Adipocyte (in vitro differentiated cells): ENCODE results near the gene MAP3K10.
A peak's percentile ranks its signal among the peaks of the same experiment; 100 is the strongest.

Source experiments
- DNase-seq: peaks from one replicate; pipeline ENCODE4 v3.0.0-alpha.2; 2015; ENCODE audit warnings: low read depth
- H3K27me3 ChIP-seq: replicated peaks from 2 replicates; pipeline ENCODE4 v1.7.0; 2013; ENCODE audit warnings: mild to moderate bottlenecking, low read length, moderate library complexity; ENCODE audit not compliant: control insufficient read depth, insufficient read depth
- H3K36me3 ChIP-seq: 2 replicates; pipeline ENCODE4 v1.7.0; 2013; ENCODE audit warnings: low read length, mild to moderate bottlenecking, moderate library complexity; ENCODE audit not compliant: control insufficient read depth, insufficient read depth, severe bottlenecking
- H3K4me1 ChIP-seq: 2 replicates; pipeline ENCODE4 v1.7.0; 2013; ENCODE audit warnings: mild to moderate bottlenecking, low read length, moderate library complexity; ENCODE audit not compliant: control insufficient read depth, insufficient read depth
- H3K4me3 ChIP-seq: 2 replicates; pipeline ENCODE4 v1.7.0; 2013; ENCODE audit warnings: mild to moderate bottlenecking, low read length, moderate library complexity
- H3K9ac ChIP-seq: 2 replicates; pipeline ENCODE4 v1.7.0; 2013; ENCODE audit warnings: mild to moderate bottlenecking, low read length, moderate library complexity
- H3K9me3 ChIP-seq: 2 replicates; pipeline ENCODE4 v1.7.0; 2013; ENCODE audit warnings: mild to moderate bottlenecking, low read length, moderate library complexity; ENCODE audit not compliant: control insufficient read depth

The MAP3K10 gene

DNA sequence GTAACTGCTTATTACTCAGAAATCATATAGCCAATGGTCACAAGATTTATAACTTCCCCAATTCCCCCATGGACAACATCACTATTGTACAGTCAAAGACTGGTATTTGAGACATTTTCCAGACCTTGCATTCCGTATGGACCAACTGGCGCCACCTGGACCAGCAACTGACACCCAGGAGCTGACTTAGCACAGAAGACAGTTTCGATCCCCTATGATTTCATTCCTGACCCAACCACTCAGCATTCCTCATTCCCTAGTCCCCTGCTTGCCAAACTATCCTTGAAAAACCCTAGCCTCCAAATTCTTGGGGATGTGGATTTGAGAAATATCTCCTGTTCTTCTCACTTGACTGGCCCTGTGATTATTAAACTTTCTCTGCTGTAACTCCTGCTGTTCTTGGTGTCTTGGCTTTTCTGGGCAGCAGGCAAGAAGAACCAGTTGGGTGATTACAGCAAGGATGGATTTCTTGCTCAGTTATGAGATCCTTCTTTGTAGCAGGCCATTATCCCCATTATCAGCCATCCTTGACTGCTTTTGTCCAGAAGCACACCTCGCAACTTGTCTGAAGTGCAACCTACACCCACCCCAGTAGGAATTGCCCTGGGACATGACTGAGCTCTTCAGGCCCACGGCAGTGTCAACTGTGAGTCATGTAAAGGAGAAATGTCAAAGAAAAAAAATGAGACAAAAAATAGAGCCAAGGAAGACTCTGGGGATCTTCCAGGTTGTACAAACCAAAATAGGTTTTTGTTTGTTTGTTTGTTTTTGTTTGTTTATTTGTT, 13.7 kb upstream of the MAP3K10 start:
- no peaks in the 10 kb centered on the region for H3K36me3 ChIP-seq
- peaks cover 8% of the 10 kb centered on the region for H3K9me3 ChIP-seq
- H3K4me1 ChIP-seq = peaks cover 9% of the 10 kb centered on the region
- DNase-seq = no peak
- H3K4me3 ChIP-seq = no peak overlapping the region
- H3K27me3 ChIP-seq = no peaks in the 10 kb centered on the region
- no peak overlapping the region for H3K9ac ChIP-seq

DNA sequence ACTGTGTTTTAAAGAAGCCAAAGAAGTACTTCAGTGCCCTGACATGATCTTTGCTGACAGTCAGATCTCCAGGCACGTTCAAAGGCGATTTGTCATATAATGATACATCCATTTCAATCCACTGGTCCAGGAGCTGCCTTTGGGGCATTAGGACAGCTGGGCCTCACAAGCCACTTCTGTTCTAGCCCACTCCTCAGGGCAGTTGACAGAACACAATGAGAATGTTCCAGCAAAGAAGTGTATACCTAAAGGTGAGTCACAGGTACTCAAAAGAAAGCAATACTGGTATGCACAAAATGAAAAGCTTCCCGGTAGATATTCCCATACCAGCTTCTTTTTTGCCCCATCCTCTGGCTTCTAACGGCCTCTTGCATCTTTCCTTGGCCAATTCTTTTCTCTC, 12.5 kb upstream of the MAP3K10 start:
- H3K9me3 ChIP-seq = peaks cover 8% of the 10 kb centered on the region
- H3K4me1 ChIP-seq = peaks cover 9% of the 10 kb centered on the region
- no peaks in the 10 kb centered on the region for H3K36me3 ChIP-seq
- no peak overlapping the region for H3K9ac ChIP-seq
- no peak for DNase-seq
- H3K4me3 ChIP-seq = no peak overlapping the region
- no peaks in the 10 kb centered on the region for H3K27me3 ChIP-seq

DNA sequence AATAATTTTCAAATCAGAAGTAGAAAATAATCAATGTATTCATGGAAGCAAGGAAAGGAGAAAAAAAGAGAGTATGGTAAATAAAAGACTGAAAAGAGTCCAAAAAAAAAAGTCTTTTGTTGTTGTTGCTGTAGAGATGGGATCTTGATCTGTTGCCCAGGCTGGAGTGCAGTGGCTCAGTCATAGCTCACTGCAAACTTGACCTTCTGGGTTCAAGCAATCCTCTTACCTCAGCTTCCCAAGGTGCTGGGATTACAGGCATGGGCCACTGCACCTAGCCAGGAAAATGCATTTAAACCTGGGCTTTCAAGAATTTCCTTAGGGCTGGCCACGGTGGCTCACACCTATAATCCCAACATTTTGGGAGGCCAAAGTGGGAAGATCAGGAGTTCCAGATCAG, 7.0 kb upstream of the MAP3K10 start:
- H3K4me3 ChIP-seq = no peak overlapping the region
- no peaks in the 10 kb centered on the region for H3K4me1 ChIP-seq
- H3K27me3 ChIP-seq = no peaks in the 10 kb centered on the region
- H3K36me3 ChIP-seq = no peaks in the 10 kb centered on the region
- no peak for DNase-seq
- H3K9ac ChIP-seq = no peak overlapping the region
- H3K9me3 ChIP-seq = no peaks in the 10 kb centered on the region

DNA sequence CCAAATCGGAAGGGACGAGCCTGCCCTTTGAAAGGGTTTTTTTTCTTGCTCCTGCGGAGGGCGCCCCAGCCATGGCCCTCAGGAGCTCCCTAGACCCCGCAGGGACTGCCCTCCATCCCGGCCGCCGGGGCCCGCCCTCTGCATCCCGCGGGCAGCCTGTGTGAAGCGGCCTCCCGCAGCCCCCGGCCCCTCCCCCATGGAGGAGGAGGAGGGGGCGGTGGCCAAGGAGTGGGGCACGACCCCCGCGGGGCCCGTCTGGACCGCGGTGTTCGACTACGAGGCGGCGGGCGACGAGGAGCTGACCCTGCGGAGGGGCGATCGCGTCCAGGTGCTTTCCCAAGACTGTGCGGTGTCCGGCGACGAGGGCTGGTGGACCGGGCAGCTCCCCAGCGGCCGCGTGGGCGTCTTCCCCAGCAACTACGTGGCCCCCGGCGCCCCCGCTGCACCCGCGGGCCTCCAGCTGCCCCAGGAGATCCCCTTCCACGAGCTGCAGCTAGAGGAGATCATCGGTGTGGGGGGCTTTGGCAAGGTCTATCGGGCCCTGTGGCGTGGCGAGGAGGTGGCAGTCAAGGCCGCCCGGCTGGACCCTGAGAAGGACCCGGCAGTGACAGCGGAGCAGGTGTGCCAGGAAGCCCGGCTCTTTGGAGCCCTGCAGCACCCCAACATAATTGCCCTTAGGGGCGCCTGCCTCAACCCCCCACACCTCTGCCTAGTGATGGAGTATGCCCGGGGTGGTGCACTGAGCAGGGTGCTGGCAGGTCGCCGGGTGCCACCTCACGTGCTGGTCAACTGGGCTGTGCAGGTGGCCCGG, 815 bp downstream of the MAP3K10 start:
- peak; percentile 55 for DNase-seq
- Histone ChIP-seq H3K27me3 (no peaks in the 10 kb centered on the region), H3K36me3 (no peaks in the 10 kb centered on the region), H3K4me1 (peaks cover 22% of the 10 kb centered on the region), H3K9ac (peak overlapping the region; percentile 98), H3K4me3 (peak overlapping the region; percentile 91), H3K9me3 (no peaks in the 10 kb centered on the region)

DNA sequence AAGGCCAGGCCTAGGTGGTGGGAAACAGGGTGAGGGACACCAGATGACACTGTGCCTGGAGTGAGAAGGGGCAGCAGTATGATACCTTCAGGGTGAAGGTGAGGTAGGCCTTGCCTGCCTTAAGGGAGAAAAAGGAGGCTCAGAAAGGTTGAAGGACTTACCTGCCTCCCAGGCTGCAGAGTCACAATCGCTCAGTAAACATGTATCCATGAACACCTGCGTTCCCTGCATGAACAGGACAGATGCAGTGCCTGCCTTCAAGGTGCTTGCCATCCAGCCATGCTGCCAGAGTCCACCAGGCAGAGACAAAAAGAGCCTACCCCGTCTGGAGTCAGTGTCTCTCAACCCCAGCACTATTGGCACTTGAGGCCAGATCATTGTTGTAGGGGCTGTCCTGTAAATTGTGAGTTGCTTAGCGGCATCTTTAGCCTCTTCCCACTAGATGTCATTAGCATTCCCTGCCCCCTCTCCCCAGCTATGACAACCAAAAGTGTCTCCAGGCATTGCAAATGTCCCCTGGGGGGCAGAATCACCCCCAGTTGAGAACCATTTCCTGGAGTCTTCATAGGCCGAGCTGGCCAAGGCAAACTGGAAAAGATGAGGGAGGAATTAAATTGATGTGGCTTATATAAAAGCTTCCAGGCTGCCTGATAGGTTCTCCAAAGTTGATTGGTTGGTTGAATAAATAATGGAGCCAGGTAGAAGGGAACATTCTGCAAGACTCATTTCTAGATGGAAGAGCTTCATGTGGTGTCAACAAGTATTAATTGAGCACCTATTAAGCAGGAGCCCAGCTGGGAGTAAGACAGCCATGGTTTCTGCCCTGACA, 1.7 kb downstream of the MAP3K10 start:
- H3K4me3 ChIP-seq = peak overlapping the region; percentile 91
- no peak for DNase-seq
- H3K27me3 ChIP-seq = no peaks in the 10 kb centered on the region
- no peaks in the 10 kb centered on the region for H3K36me3 ChIP-seq
- peaks cover 24% of the 10 kb centered on the region for H3K4me1 ChIP-seq
- H3K9ac ChIP-seq = peak overlapping the region; percentile 98
- H3K9me3 ChIP-seq = no peaks in the 10 kb centered on the region

DNA sequence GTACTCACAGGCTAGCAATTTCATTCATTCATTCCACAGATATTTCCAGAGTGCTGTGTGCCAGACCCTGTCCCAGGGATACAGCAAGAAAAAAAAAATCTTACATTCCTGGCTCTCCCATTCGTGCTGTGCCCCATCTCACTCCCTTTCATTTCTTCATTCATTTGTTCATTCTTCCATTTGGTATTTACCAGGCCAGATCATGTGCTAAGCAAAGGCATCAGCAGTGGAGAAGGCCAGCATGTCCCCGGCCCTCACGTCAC, 2.3 kb downstream of the MAP3K10 start:
- H3K36me3 ChIP-seq = no peaks in the 10 kb centered on the region
- no peak overlapping the region for H3K9ac ChIP-seq
- no peaks in the 10 kb centered on the region for H3K9me3 ChIP-seq
- peaks cover 24% of the 10 kb centered on the region for H3K4me1 ChIP-seq
- peak; percentile 33 for DNase-seq
- H3K4me3 ChIP-seq = no peak overlapping the region
- H3K27me3 ChIP-seq = no peaks in the 10 kb centered on the region

DNA sequence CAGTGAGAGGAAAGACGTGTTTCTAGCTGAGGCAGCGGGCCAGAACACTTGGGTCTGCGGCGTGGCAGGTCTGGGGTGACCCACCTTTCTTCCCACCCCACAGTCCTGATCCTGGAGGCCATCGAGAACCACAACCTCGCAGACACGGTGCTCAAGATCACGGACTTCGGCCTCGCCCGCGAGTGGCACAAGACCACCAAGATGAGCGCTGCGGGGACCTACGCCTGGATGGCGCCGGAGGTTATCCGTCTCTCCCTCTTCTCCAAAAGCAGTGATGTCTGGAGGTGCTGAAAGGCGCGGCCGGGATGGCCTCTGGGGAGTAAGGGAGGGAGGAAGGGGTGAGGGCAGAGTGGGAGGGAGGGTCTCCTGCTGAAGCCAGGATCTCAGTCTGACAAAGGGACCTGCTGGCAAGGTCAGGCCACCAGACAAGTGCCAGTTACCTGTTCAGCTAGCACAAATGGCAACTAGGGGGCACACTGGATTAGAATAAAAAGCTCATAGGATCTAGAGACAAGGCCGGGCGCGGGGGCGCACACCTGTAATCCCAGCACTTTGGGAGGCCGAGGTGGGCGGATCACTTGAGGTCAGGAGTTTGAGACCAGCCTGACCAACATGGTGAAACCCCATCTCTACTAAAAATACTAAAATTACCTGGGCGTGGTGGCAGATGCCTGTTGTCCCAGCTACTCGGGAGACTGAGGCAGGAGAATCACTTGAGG, 7.2 kb downstream of the MAP3K10 start:
- no peaks in the 10 kb centered on the region for H3K9me3 ChIP-seq
- no peak overlapping the region for H3K4me3 ChIP-seq
- no peaks in the 10 kb centered on the region for H3K27me3 ChIP-seq
- peaks cover 11% of the 10 kb centered on the region for H3K36me3 ChIP-seq
- DNase-seq = no peak
- peaks cover 5% of the 10 kb centered on the region for H3K4me1 ChIP-seq
- no peak overlapping the region for H3K9ac ChIP-seq

DNA sequence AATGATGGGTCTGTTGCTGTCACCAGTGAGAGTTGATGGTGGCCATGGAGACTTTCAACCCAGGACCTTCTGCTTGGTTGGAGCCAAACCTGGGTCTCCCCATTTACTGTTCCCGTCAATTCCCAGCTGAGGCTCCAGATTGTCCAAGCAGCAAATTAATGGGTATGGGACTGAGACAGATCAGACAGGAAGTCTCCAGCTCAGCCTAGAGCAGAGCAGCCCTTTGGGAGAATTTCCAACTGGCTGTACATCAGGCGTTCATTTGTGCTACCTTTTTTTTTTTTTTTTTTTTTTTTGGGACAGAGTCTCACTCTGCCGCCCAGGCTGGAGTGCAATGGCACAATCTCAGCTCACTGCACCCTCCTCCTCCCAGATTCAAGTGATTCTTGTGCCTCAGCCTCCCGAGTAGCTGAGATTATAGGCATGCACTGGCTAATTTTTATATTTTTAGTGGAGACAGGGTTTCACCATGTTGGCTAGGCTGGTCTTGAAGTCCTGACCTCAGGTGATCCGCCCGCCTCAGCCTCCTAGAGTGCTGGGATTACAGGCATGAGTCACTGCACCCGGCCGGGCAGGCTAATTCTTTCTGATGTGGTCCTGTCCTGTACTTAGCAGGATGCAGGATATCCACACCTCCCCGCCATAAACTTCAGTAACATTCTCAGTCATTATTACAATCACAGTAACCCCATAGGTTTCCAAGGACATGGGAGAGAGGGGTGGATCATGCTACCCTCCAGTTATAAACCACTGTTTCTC, 9.3 kb downstream of the MAP3K10 start:
- Histone ChIP-seq H3K36me3 (peaks cover 21% of the 10 kb centered on the region), H3K4me1 (peaks cover 5% of the 10 kb centered on the region), H3K27me3 (no peaks in the 10 kb centered on the region), H3K4me3 (no peak overlapping the region), H3K9me3 (no peaks in the 10 kb centered on the region), H3K9ac (no peak overlapping the region)
- no peak for DNase-seq

DNA sequence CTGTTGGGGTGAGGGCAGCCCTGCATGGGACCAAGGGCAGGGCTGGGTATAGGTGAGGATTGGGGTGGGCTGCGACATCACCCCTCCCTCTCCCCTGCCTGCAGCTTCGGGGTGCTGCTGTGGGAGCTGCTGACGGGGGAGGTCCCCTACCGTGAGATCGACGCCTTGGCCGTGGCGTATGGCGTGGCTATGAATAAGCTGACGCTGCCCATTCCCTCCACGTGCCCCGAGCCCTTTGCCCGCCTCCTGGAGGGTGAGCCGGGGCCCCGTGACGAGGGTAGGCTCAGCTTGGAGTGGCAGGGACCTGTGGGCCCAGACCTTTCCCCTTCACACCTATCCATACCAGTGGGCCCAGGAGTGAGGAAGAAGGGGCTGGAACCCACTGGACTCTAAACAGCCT, 13.2 kb downstream of the MAP3K10 start:
- no peak for DNase-seq
- H3K4me3 ChIP-seq = no peak overlapping the region
- H3K9ac ChIP-seq = no peak overlapping the region
- H3K27me3 ChIP-seq = no peaks in the 10 kb centered on the region
- peaks cover 28% of the 10 kb centered on the region for H3K36me3 ChIP-seq
- H3K9me3 ChIP-seq = no peaks in the 10 kb centered on the region
- no peaks in the 10 kb centered on the region for H3K4me1 ChIP-seq

DNA sequence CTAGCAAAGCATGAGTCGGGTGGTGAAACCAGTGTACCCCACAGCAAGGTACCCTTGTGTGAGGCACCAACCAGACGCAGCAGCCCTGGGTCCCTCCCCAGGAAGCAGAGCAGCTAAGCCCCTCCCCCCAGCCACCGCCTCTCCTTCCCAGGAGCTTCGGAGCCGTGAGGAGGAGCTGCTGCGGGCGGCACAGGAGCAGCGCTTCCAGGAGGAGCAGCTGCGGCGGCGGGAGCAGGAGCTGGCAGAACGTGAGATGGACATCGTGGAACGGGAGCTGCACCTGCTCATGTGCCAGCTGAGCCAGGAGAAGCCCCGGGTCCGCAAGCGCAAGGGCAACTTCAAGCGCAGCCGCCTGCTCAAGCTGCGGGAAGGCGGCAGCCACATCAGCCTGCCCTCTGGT, 14.5 kb downstream of the MAP3K10 start:
- no peak for DNase-seq
- Histone ChIP-seq H3K4me3 (no peak overlapping the region), H3K4me1 (no peaks in the 10 kb centered on the region), H3K36me3 (peaks cover 29% of the 10 kb centered on the region), H3K9me3 (no peaks in the 10 kb centered on the region), H3K27me3 (no peaks in the 10 kb centered on the region), H3K9ac (no peak overlapping the region)
